HEK293T (cell line): ENCODE measurements around the gene CCDC201.

Experiments
- CTCF ChIA-PET: fragments of 350-600 bp; formaldehyde crosslinking; extraction: SDS; loops from one replicate; lab custom pipeline; 2021; ENCODE audit warnings: antibody characterized with exemption, inconsistent platforms; lab: Yijun Ruan, JAX
- POLR2A ChIA-PET: fragments of 350-600 bp; formaldehyde crosslinking; extraction: SDS; loops from one replicate; lab custom pipeline; 2020; ENCODE audit warnings: antibody characterized with exemption, inconsistent platforms; lab: Yijun Ruan, JAX
- DNase-seq: peaks from one replicate; pipeline ENCODE4 v3.0.0; 2012; ENCODE audit warnings: mixed read lengths; ENCODE audit errors: extremely low spot score
- ARNT ChIP-seq: fragments of 450-650 bp; IDR thresholded peaks from 2 replicates; pipeline ENCODE4 v1.6.1; 2017; ENCODE audit warnings: mild to moderate bottlenecking
- BHLHE40 ChIP-seq: fragments of 450-650 bp; IDR thresholded peaks from 2 replicates; pipeline ENCODE4 v1.6.1; 2016; ENCODE audit warnings: mild to moderate bottlenecking, moderate library complexity, borderline replicate concordance
- CTBP1 ChIP-seq: fragments of 450-650 bp; IDR thresholded peaks from 2 replicates; pipeline ENCODE4 v1.6.1; 2016; ENCODE audit warnings: borderline replicate concordance
- ELF4 ChIP-seq: fragments of 450-650 bp; IDR thresholded peaks from 2 replicates; pipeline ENCODE4 v1.6.1; 2017; ENCODE audit warnings: antibody characterized with exemption
- FOXA1 ChIP-seq: fragments of 450-650 bp; IDR thresholded peaks from 2 replicates; pipeline ENCODE4 v1.6.1; 2016; ENCODE audit warnings: mild to moderate bottlenecking
- FOXK2 ChIP-seq: fragments of 450-650 bp; IDR thresholded peaks from 2 replicates; pipeline ENCODE4 v1.6.1; 2016; ENCODE audit warnings: mild to moderate bottlenecking
- FOXM1 ChIP-seq: fragments of 450-650 bp; IDR thresholded peaks from 2 replicates; pipeline ENCODE4 v1.6.1; 2017; ENCODE audit warnings: mild to moderate bottlenecking, borderline replicate concordance
- HDGF ChIP-seq: fragments of 450-650 bp; IDR thresholded peaks from 2 replicates; pipeline ENCODE4 v1.6.1; 2017; ENCODE audit warnings: antibody characterized with exemption, borderline replicate concordance
- L3MBTL2 ChIP-seq: fragments of 450-650 bp; conservative IDR thresholded peaks from 2 replicates; pipeline ENCODE4 v1.6.1; 2016; ENCODE audit warnings: mild to moderate bottlenecking
- LEF1 ChIP-seq: fragments of 450-650 bp; IDR thresholded peaks from 2 replicates; pipeline ENCODE4 v1.6.1; 2017; ENCODE audit warnings: mild to moderate bottlenecking, borderline replicate concordance
- NFRKB ChIP-seq: fragments of 450-650 bp; IDR thresholded peaks from 2 replicates; pipeline ENCODE4 v1.6.1; 2016; ENCODE audit warnings: mild to moderate bottlenecking, moderate library complexity
- SP1 ChIP-seq: fragments of 450-650 bp; IDR thresholded peaks from 2 replicates; pipeline ENCODE4 v1.6.1; 2017
- SUZ12 ChIP-seq: fragments of 450-650 bp; IDR thresholded peaks from 2 replicates; pipeline ENCODE4 v1.6.1; 2016; ENCODE audit warnings: mild to moderate bottlenecking
- TARDBP ChIP-seq: fragments of 450-650 bp; IDR thresholded peaks from 2 replicates; pipeline ENCODE4 v1.6.1; 2016
- ZNF384 ChIP-seq: fragments of 450-650 bp; IDR thresholded peaks from 2 replicates; pipeline ENCODE4 v1.6.1; 2016
- TF ChIP-seq, protein P1 (sequence below): fragments of 450-650 bp; IDR thresholded peaks from 2 replicates; pipeline ENCODE4 v1.6.1; 2016

CCDC201 gene

DNA sequence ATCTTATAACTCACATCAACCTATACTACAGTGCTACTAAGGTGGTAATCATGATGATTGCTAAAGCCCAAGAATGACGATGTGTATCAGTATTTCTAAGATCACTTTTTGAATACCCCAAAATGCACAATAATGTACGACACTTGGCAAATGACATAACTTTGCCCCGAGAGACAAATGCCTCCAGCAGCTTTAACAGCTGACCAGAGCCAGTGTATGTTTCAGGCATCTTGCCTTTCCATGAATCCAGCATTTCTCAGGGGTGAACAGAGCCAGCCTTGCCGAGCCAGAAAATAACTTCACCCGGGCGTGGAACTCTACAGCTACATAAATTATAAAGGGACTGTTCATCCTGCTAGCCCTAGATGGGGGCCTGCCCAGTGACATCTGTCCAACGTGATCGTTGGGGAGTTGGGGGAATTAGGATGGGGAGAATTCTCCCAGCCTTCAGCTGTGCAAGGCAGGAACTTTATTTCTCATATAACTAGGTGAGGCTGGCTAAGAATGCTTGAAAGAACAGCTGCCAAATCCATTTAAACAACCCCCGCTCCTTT lies 46.4 kb upstream of the CCDC201 start:
- DNase-seq = no peak
- no peak for TF ChIP-seq ARNT
- TF ChIP-seq SUZ12 = no peak
- TF ChIP-seq SP1 = no peak
- no peak for TF ChIP-seq TARDBP
- TF ChIP-seq FOXA1 = no peak
- TF ChIP-seq FOXM1 = no peak
- no peak for TF ChIP-seq ELF4
- no peak for TF ChIP-seq HDGF
- TF ChIP-seq L3MBTL2 = no peak
- POLR2A ChIA-PET = no interaction called here
- CTCF ChIA-PET = no interaction called here

DNA sequence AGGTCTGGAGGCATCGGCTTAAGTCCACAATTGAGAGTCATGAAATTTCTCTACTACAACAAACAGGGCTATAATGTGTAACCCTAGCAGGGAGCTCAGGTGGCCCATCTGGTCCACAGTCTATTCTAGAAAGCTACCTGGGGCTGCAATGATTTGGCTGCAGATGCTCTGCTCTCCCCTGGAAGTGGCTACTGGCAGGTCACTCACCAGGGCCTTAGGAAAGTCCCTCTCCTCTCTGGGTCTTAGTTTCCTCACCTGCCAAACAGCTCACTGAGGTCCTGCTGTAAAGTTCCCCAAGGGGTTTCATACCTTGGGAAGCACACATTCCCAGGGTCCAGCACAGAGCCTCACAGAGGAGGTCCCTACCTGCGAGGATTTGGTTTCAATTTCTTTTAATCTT lies 45.7 kb upstream of the CCDC201 start:
- TF ChIP-seq L3MBTL2 (no peak), ZNF384 (no peak), ARNT (no peak), ELF4 (no peak), LEF1 (no peak), TARDBP (no peak)
- DNase-seq = no peak
- ChIA-PET POLR2A (no interaction called here), CTCF (interaction anchor here (0.6 to 1.0 kb wide), 3 partner anchors 17 to 214 kb away, joined by 3 to 7 read pairs (median 3); no protein-coding TSS in a partner anchor)

DNA sequence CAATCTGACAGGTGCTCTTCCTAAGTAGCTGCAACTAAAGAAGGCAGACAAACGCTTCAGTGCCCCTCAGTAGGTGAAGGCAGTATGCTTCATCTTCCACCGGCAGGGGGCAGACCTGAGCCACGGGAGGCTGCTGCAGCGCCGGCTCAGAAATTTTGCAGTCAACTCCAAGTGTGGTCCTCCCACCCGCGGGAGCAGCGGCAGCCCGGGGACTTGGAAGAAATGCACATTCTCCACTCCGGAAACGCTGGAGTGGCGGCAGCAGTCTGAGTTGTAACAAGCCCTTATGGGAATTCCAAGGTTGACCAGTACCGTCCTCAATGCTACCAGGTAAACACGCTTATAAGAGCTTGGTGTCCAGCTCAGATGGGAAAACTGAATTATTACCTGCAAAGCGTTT lies 44.8 kb upstream of the CCDC201 start:
- TF ChIP-seq HDGF = no peak
- no peak for TF ChIP-seq L3MBTL2
- TF ChIP-seq, protein P1, sequence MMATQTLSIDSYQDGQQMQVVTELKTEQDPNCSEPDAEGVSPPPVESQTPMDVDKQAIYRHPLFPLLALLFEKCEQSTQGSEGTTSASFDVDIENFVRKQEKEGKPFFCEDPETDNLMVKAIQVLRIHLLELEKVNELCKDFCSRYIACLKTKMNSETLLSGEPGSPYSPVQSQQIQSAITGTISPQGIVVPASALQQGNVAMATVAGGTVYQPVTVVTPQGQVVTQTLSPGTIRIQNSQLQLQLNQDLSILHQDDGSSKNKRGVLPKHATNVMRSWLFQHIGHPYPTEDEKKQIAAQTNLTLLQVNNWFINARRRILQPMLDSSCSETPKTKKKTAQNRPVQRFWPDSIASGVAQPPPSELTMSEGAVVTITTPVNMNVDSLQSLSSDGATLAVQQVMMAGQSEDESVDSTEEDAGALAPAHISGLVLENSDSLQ = no peak
- no peak for TF ChIP-seq NFRKB
- no peak for TF ChIP-seq FOXK2
- TF ChIP-seq LEF1 = no peak
- no peak for TF ChIP-seq ZNF384
- no peak for TF ChIP-seq ARNT
- no peak for TF ChIP-seq ELF4
- TF ChIP-seq FOXA1 = no peak
- no peak for TF ChIP-seq CTBP1
- no peak for TF ChIP-seq FOXM1
- no peak for TF ChIP-seq BHLHE40
- TF ChIP-seq SUZ12 = no peak
- DNase-seq = peak; percentile 79
- ChIA-PET POLR2A (no interaction called here), CTCF (interaction anchor here (0.8 to 0.9 kb wide), 3 partner anchors 9 to 1263 kb away, joined by 3 read pairs; no protein-coding TSS in a partner anchor)

GRCh38 chr7:45917064-45917463 lies 44.2 kb upstream of the CCDC201 start:
- ChIA-PET CTCF (no interaction called here), POLR2A (no interaction called here)
- TF ChIP-seq HDGF = no peak
- no peak for TF ChIP-seq SUZ12
- TF ChIP-seq CTBP1 = no peak
- no peak for TF ChIP-seq ARNT
- no peak for TF ChIP-seq NFRKB
- TF ChIP-seq L3MBTL2 = no peak
- TF ChIP-seq FOXM1 = no peak
- TF ChIP-seq FOXK2 = no peak
- TF ChIP-seq FOXA1 = no peak
- TF ChIP-seq BHLHE40 = no peak
- TF ChIP-seq, protein P1 = no peak
- TF ChIP-seq TARDBP = no peak
- no peak for TF ChIP-seq LEF1
- no peak for TF ChIP-seq ZNF384
- TF ChIP-seq SP1 = no peak
- TF ChIP-seq ELF4 = no peak
- no peak for DNase-seq

- no peak for DNase-seq
- TF ChIP-seq, protein P1 = no peak
- TF ChIP-seq ZNF384 (no peak), SUZ12 (no peak), ARNT (no peak), CTBP1 (no peak)
- ChIA-PET CTCF (no interaction called here), POLR2A (no interaction called here)
These were observed 42.7 kb upstream of the CCDC201 start for GRCh38 chr7:45915606-45916005.

DNA sequence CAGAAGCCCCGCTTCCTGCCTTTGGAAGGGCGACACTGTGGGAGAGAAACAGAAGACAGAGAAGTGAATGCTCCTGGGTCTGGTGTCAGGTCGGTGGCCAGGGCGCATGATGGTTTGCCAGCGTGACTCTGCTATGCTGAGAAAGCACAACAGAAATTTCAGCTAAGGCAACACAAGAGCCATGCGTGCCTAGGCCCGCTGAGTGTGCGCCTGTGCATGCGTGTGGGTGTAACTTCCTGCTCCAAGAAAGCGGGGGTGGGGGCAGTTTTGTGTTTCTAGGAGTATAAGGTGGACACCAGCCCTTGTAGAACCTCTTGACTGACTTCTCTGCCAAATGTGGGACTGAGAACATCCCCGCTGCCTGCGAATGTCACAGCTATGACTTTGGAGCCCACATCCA lies 42.0 kb upstream of the CCDC201 start:
- POLR2A ChIA-PET = no interaction called here
- DNase-seq = no peak
- CTCF ChIA-PET = no interaction called here
- no peak for TF ChIP-seq L3MBTL2
- no peak for TF ChIP-seq NFRKB
- TF ChIP-seq HDGF = no peak
- TF ChIP-seq FOXM1 = no peak
- TF ChIP-seq LEF1 = no peak
- no peak for TF ChIP-seq ZNF384
- TF ChIP-seq TARDBP = no peak
- TF ChIP-seq, protein P1 = no peak
- no peak for TF ChIP-seq CTBP1
- TF ChIP-seq ELF4 = no peak
- no peak for TF ChIP-seq SUZ12
- no peak for TF ChIP-seq SP1
- TF ChIP-seq ARNT = no peak
- TF ChIP-seq BHLHE40 = no peak
